NCI-H1436 treated with DMSO at 0.1 percent for 48 hours (cell line): ENCODE data around the gene VPS54.
"Not testable (repeated sequence)": the region's sequence is repeated elsewhere in the genome, so short reads cannot be mapped to it uniquely, and the experiment has no call there.

Source experiments
- DNase-seq: peaks from one replicate; lab custom pipeline; 2025; lab: John Stamatoyannopoulos, UW

VPS54 gene

DNA sequence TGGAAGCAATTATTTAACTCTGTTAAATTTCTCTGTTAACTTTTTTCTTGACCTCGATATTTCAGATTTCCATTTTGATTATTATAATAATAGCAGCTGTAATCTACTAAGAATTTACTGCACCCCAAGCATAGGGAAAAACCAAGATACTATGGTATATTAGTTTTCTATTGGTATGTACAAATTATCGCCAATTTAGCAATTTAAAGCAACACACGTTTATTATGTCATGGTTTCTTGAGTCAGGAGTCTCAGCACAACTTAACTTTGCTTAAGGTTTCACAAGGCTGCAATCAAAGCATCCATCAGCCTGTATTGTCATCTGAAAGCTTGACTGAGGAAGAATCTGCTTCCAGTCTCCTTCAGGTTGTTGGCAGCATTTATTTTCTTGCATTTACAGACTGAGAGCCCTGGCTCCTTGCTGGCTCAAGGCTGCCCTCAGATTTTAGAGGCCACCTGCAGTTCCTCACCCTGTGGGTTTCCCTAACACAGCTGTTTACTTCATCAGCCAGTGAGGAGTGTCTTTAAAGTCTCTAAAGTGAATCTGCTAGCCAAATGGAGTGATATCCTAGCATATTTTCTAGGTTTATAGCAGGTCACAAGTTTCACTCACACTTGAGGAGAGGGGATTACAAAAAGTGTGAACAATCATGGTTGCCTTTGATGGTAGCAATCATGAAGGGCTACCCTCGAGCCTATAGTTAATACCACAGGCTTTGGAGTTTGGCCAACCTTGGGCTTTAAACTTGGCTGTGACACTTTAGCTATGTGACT is 4.4 kb upstream of the VPS54 start:
- DNase-seq: no peak

GRCh38 chr2:64021578-64021977 is 2.4 kb upstream of the VPS54 start:
- DNase-seq: no peak

GRCh38 chr2:64019975-64020528 is 824 bp upstream of the VPS54 start:
- DNase-seq: no peak

DNA sequence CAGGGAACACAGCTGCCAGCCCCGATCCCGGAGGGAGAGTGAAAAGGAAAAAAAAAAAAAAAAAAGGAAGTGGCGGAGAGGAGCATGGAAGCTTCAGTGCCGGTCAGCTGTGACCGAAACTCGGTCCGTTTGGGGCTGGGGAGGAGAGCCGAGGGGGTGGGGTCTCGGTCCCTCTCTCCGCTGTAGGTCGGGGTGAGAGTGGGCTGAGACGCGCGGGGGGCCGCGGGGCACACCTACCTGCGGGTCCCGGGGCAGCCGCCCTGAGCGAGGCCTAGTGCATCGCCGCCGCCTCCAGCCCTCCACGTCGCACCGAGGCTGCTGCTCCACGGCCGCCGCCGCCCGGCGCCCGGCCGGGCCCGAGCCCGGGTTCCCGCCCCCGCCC is 536 bp downstream of the VPS54 start:
- no peak for DNase-seq

DNA sequence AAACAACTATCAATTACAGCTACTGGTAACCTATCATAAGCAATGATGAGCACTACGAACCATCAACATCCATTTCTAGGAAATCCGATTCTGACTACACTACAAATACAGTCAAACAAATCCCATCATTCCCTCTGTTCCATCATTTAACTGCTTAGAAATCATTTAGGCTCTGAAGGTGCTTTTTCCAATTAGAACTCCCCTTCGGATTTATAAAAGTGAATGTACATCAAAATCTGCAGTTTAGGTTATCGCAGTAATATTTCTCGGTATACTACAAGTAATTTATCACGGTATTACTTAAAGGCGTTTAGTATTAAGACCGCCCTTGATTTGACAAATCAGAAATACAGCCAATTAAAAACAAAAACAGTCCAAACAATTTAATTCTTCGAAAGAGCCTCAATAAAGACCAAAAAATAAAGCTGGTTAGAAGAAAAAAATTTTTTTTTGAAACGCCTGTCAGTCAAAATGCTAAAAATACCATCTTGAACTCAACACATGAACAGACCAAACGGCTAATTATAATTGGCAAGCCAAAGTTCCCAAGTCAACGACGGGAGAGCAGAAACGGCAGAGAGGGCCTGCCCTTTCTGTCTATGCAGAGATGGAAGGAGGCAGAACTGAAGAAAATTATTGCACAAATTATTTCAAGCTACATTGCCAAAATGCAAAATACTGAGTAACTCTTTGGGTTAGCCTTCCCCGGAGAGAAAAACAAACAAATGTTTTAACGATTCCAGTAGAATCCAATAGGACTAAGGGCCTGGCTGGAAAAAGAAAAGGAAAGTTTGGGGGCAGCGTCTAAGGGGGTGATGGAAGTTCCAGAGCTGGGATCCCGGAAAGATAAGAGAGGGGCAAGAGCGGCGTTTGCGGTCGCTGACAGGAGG is 1.2 kb downstream of the VPS54 start:
- DNase-seq: no peak

- no peak for DNase-seq
These were observed 3.3 kb downstream of the VPS54 start for GRCh38 chr2:64015898-64016297.

- no peak for DNase-seq
These were observed 3.8 kb downstream of the VPS54 start for GRCh38 chr2:64015391-64015790.

DNA sequence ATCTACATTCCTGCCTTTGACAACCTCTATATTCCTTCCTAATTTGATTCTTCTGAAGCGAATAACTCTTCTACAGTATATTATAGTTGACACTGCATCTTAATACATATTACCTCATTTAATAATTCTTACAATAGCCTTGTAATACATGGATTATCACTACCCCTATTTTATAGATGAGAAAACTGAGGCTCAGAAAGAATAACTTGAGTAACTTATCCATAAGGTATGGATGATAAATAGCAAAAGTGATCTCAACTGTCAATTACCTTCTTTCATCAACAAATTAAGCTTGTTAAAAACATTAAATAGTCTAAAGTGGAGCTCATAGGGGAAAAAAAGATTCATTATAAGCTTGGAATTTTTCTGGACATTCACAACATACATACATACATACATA is 4.6 kb downstream of the VPS54 start:
- no peak for DNase-seq

GRCh38 chr2:64013053-64013452 is 6.2 kb downstream of the VPS54 start:
- DNase-seq: no peak

GRCh38 chr2:64012115-64012514 is 7.1 kb downstream of the VPS54 start:
- no peak for DNase-seq

DNA sequence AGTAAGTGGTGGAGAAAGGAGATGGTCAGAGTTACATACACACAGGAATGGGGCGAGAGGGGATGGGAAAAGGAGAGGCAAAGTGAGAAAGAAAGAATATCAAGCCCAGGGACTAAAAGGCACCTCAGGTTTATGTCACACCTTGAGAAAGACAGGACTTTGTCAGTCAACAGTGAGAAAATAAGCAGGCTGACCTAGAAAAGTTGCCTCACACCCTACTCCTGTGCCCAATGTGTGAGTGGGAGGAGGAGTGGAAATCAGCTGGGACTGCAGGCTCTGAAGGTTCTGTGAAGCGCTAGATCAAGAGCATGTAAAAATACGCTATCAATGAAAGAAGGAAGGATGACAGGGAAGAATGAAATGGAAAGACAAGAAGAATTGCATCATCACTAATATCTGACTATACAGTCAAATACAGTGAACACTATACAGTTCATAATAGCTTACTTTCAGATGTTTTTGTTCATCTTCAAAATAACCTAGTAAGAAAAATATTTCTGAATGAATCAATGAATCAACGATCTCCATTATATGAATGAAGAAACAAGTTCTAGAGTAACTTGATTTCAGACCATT is 10.7 kb downstream of the VPS54 start:
- DNase-seq: no peak

- DNase-seq: no peak
These were observed 11.3 kb downstream of the VPS54 start for GRCh38 chr2:64007924-64008323.

DNA sequence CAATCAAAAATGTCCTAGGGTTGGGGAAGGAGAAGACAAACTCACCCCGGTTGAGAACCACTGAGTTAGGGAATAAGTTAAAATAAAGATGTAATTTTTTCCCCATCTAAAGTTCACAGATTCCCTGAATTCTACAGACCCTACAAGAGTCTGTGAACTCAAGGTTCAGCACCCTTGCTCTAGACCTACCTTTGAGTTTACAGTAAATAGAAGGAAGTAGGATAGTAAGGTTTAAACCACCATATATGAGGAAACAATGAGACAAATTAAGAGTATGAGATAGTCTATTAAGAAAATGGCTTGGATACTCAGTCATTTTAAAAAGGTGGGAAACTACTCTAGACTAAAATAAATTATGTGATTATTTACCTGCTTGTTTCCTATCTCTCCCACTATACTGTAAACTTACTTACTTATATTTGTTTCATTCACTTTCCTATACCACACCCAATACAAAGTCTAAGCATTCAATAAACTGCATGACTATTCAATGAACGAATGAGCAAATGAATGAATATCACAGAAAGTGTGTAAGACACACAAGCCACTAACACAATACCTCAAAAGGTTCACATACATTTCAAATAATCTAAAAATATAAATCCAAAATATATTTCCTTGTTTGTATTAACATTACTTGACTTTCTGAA is 13.4 kb downstream of the VPS54 start:
- DNase-seq: no peak

GRCh38 chr2:64003239-64003638 is 16.0 kb downstream of the VPS54 start:
- DNase-seq: no peak

GRCh38 chr2:64001382-64002101 is 17.7 kb downstream of the VPS54 start:
- DNase-seq: no peak

GRCh38 chr2:64000630-64001381 is 18.4 kb downstream of the VPS54 start:
- no peak for DNase-seq

GRCh38 chr2:63999049-63999448 is 20.2 kb downstream of the VPS54 start:
- no peak for DNase-seq

GRCh38 chr2:63996582-63997198 is 22.5 kb downstream of the VPS54 start:
- not testable (repeated sequence) for DNase-seq

GRCh38 chr2:63994329-63995070 is 24.7 kb downstream of the VPS54 start:
- DNase-seq: not testable (repeated sequence)
